GM23248 (cell line): ENCODE data around the gene MYORG.

Source experiments
- EZH2 ChIP-seq: fragments of 200-600 bp; sonication (generic); IDR thresholded peaks from 2 replicates; pipeline ENCODE4 v1.6.1; 2018; ENCODE audit warnings: antibody characterized with exemption, mild to moderate bottlenecking; ENCODE audit not compliant: insufficient read depth, poor library complexity, severe bottlenecking
- EZH2phosphoT487 ChIP-seq: fragments of 200-600 bp; sonication (generic); IDR thresholded peaks from 2 replicates; pipeline ENCODE4 v1.6.1; 2018; ENCODE audit warnings: antibody characterized with exemption, moderate library complexity, mild to moderate bottlenecking, low read depth; ENCODE audit not compliant: insufficient read depth

DNA sequence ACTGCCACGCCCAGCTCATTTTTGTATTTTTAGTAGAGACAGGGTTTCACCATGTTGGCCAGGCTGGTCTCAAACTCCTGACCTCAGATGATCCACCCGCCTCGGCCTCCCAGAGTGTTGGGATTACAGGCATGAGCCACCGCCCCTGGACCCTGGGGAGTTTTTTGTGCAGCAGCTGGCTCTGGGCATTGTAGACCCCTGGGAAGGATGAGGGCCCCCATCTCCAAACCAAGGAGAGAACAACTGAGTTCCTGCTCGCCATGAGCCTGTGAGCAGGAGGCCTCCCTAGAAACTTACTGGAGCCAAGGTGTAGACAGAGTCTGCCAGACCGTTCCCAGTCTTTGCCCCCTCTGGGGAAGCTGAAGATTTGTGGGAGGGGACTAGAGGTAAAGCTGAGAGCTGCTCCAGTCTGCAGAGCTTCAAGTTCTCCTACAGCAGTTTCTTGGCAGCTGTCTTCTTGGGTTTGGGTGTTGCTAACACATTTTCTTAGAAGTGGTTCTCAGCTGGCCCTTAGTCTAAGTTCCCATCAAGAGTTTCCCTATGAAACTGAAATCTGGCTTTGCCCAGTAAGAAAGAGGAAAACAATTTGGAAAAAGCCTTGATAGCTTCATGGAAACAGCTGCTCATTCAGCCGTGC is 34.9 kb downstream of the MYORG start:
- no peak for TF ChIP-seq EZH2
- no peak for TF ChIP-seq EZH2phosphoT487
